Measurements from ENCODE around the gene CHST15.

Gene CHST15

GRCh38 chr10:124092860-124093773, at the start of gene CHST15:
CHST15 (minus strand) TSS chr10:124093598; CDS start chr10:124046212, 47,386 bp downstream.
- no peak for DNase-seq

GRCh38 chr10:124142960-124143359, 49.6 kb upstream of the CHST15 start:
- DNase-seq, result no peak

- no peak for DNase-seq
Measured at GRCh38 chr10:124142006-124142739, 48.8 kb upstream of the CHST15 start.

- DNase-seq, result no peak
Measured at GRCh38 chr10:124138883-124139348, 45.5 kb upstream of the CHST15 start.

GRCh38 chr10:124138195-124138882, 44.9 kb upstream of the CHST15 start:
- no peak for DNase-seq

- no peak for DNase-seq
Measured at GRCh38 chr10:124134251-124134893, 41.0 kb upstream of the CHST15 start.

- DNase-seq, result no peak
Measured at GRCh38 chr10:124132876-124133275, 39.5 kb upstream of the CHST15 start.

- no peak for DNase-seq
Measured at GRCh38 chr10:124132306-124132705, 38.9 kb upstream of the CHST15 start.

GRCh38 chr10:124131172-124131571, 37.8 kb upstream of the CHST15 start:
- DNase-seq, result no peak

- no peak for DNase-seq
Measured at GRCh38 chr10:124130198-124130900, 37.0 kb upstream of the CHST15 start.

- DNase-seq, result no peak
Measured at GRCh38 chr10:124129471-124129870, 36.1 kb upstream of the CHST15 start.

- DNase-seq, result no peak
Measured at GRCh38 chr10:124128811-124129145, 35.4 kb upstream of the CHST15 start.

GRCh38 chr10:124127965-124128810, 34.8 kb upstream of the CHST15 start:
- no peak for DNase-seq

GRCh38 chr10:124127563-124127962, 34.2 kb upstream of the CHST15 start:
- no peak for DNase-seq

- DNase-seq, result no peak
Measured at GRCh38 chr10:124126983-124127385, 33.6 kb upstream of the CHST15 start.

- no peak for DNase-seq
Measured at GRCh38 chr10:124126145-124126982, 33.0 kb upstream of the CHST15 start.

GRCh38 chr10:124125305-124126116, 32.1 kb upstream of the CHST15 start:
- DNase-seq, result no peak

GRCh38 chr10:124124769-124125161, 31.4 kb upstream of the CHST15 start:
- DNase-seq, result no peak

- DNase-seq, result no peak
Measured at GRCh38 chr10:124124123-124124768, 30.8 kb upstream of the CHST15 start.

Data from stimulated activated CD4-positive, alpha-beta T cell treated with anti-CD3 and anti-CD28 coated beads, Interleukin-4, amount 100 ng/mL, for 24 hours (primary cell).